Choroid plexus epithelial cell (primary cell): ENCODE measurements around the gene SAMD15.

Experiments used
- DNase-seq: peaks from one replicate; pipeline ENCODE4 v3.0.0-alpha.2; 2010; ENCODE audit warnings: low read depth
- H3K4me3 ChIP-seq: 2 replicates; pipeline ENCODE4 v1.5.1; 2011; ENCODE audit warnings: low read depth, mild to moderate bottlenecking, control low read depth, low read length, moderate library complexity
- TF ChIP-seq, protein P1 (sequence below): conservative IDR thresholded peaks from 2 replicates; pipeline ENCODE4 v1.5.1; 2011; ENCODE audit warnings: low read depth, mild to moderate bottlenecking, control low read depth, inconsistent platforms, low read length, moderate library complexity

SAMD15 gene

GRCh38 chr14:77355811-77356210 lies 21.4 kb upstream of the SAMD15 start:
- no peak for DNase-seq
- TF ChIP-seq, protein P1, sequence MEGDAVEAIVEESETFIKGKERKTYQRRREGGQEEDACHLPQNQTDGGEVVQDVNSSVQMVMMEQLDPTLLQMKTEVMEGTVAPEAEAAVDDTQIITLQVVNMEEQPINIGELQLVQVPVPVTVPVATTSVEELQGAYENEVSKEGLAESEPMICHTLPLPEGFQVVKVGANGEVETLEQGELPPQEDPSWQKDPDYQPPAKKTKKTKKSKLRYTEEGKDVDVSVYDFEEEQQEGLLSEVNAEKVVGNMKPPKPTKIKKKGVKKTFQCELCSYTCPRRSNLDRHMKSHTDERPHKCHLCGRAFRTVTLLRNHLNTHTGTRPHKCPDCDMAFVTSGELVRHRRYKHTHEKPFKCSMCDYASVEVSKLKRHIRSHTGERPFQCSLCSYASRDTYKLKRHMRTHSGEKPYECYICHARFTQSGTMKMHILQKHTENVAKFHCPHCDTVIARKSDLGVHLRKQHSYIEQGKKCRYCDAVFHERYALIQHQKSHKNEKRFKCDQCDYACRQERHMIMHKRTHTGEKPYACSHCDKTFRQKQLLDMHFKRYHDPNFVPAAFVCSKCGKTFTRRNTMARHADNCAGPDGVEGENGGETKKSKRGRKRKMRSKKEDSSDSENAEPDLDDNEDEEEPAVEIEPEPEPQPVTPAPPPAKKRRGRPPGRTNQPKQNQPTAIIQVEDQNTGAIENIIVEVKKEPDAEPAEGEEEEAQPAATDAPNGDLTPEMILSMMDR: no peak
- no peak overlapping the region for H3K4me3 ChIP-seq

GRCh38 chr14:77356899-77357298 lies 20.3 kb upstream of the SAMD15 start:
- no peak for DNase-seq
- TF ChIP-seq, protein P1: no peak
- no peak overlapping the region for H3K4me3 ChIP-seq

DNA sequence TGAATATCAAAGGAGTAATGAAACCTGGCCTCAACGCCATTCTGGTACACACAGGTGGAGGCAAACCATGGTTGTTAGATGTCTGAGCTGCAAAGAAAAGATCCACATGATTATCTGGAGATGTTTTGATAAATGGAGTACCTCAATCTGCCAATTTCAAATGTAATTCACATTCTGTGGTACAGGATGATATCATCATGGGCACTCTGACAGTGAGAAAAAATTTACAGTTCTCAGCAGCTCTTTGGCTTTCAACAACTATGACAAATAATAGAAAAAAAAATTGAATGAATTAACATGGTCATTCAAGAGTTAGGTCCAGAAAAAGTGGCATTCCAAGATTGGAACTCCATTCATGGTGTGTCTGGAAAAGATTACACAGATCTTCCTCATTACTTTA lies 17.6 kb upstream of the SAMD15 start:
- TF ChIP-seq, protein P1: no peak
- H3K4me3 ChIP-seq: no peak overlapping the region
- no peak for DNase-seq

- DNase-seq: peak; percentile 25
- no peak overlapping the region for H3K4me3 ChIP-seq
- TF ChIP-seq, protein P1: no peak
Observed at GRCh38 chr14:77364146-77364545, 13.0 kb upstream of the SAMD15 start.

GRCh38 chr14:77369285-77369684 lies 7.9 kb upstream of the SAMD15 start:
- no peak overlapping the region for H3K4me3 ChIP-seq
- TF ChIP-seq, protein P1: no peak
- no peak for DNase-seq

GRCh38 chr14:77372304-77372841 lies 4.8 kb upstream of the SAMD15 start:
- TF ChIP-seq, protein P1: no peak
- peak; percentile 47 for DNase-seq
- no peak overlapping the region for H3K4me3 ChIP-seq

DNA sequence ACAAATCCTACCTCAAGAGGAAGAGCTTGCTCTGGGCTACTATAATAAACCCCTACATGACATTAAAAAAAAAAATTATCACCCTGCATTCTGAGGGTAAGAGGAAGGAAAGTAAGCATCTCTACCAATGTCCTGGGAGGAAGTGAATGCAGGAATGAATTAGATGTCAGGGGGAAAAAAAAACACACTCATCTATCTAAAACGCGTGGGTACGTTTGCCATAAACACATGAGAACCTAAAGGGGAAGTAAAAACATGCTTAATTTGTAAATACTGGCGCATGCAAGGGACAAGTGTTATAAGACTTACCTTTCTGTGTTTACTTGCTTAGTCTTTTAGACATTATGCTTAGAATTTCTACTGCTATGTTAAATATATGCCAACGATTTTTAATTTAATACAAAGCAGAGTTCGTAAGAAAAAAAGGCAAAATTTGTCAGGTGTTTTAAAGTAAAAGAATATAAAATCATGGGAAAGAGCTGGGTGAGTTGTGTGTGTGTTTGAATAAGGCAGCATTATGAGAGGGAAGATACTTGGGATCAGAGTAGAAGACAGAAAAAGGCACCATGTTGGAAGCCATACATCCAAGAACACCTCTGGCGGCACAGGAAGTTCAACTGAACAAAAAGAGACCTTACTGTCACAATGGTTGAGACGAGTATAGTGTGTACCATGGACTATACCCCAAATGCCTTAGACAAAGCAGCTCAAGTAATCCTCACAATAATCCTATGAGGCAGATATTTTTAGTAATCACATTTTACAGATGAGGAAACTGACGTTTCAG lies 1.8 kb upstream of the SAMD15 start:
- DNase-seq: no peak
- no peak overlapping the region for H3K4me3 ChIP-seq
- TF ChIP-seq, protein P1: no peak
